Ectodermal cell (in vitro differentiated cells): ENCODE data around the gene LGALS14.
"Not testable (repeated sequence)": the region's sequence is repeated elsewhere in the genome, so short reads cannot be mapped to it uniquely, and the experiment has no call there.

Source experiments
- H3K27ac ChIP-seq: 2 replicates; pipeline ENCODE4 v1.7.0; 2013; ENCODE audit warnings: mild to moderate bottlenecking, low read depth, low read length; ENCODE audit not compliant: insufficient read depth, poor library complexity, severe bottlenecking
- H3K27me3 ChIP-seq: 2 replicates; pipeline ENCODE4 v1.7.0; 2013; ENCODE audit warnings: mild to moderate bottlenecking, low read length; ENCODE audit not compliant: insufficient read depth, control insufficient read depth, poor library complexity, severe bottlenecking
- H3K36me3 ChIP-seq: one replicate; pipeline ENCODE4 v1.7.0; 2013; ENCODE audit warnings: low read length; ENCODE audit not compliant: control insufficient read depth, insufficient read depth
- H3K4me1 ChIP-seq: one replicate; pipeline ENCODE4 v1.7.0; 2013; ENCODE audit warnings: low read length; ENCODE audit not compliant: control insufficient read depth, insufficient read depth
- H3K4me3 ChIP-seq: 2 replicates; pipeline ENCODE4 v1.7.0; 2013; ENCODE audit warnings: low read depth, low read length, control low read depth; ENCODE audit not compliant: insufficient read depth
- H3K9me3 ChIP-seq: 2 replicates; pipeline ENCODE4 v1.7.0; 2013; ENCODE audit warnings: mild to moderate bottlenecking, low read length, moderate library complexity; ENCODE audit not compliant: control insufficient read depth
- WGBS, 2 experiments: methylation state at CpG; one replicate each; pipeline ENCODE4 v1.1.7; 2013; ENCODE audit warnings: missing lambda C conversion rate in 2 of 2; 5-methylcytosine and 5-hydroxymethylcytosine counted together

The LGALS14 gene

DNA sequence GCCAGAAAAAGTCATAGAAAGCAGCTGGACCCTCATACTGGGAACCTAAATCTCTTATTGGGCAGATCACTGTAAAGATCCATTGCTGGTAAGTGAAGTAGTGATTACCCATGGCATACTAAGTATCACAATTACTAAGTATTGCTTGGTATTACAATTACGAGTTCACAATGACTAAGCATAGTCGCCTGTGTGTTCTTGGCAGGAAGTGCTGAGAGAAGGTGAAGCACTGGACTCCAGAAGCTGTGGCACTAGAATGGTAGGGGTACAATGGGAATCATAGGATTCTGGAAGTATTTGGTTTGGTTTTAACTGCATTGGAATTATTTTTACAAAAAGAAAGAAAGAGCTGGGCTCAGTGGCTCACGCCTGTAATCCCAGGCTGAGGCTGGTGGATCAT is 28.3 kb upstream of the LGALS14 start:
- H3K27me3 ChIP-seq = no peaks in the 10 kb centered on the region
- H3K4me3 ChIP-seq = no peak overlapping the region
- H3K9me3 ChIP-seq = no peaks in the 10 kb centered on the region
- H3K27ac ChIP-seq = no peak overlapping the region
- H3K36me3 ChIP-seq = no peaks in the 10 kb centered on the region
- no peaks in the 10 kb centered on the region for H3K4me1 ChIP-seq
- 85 to 88% methylated on average over 3 of the region's 3 CpGs for WGBS, 2 experiments

DNA sequence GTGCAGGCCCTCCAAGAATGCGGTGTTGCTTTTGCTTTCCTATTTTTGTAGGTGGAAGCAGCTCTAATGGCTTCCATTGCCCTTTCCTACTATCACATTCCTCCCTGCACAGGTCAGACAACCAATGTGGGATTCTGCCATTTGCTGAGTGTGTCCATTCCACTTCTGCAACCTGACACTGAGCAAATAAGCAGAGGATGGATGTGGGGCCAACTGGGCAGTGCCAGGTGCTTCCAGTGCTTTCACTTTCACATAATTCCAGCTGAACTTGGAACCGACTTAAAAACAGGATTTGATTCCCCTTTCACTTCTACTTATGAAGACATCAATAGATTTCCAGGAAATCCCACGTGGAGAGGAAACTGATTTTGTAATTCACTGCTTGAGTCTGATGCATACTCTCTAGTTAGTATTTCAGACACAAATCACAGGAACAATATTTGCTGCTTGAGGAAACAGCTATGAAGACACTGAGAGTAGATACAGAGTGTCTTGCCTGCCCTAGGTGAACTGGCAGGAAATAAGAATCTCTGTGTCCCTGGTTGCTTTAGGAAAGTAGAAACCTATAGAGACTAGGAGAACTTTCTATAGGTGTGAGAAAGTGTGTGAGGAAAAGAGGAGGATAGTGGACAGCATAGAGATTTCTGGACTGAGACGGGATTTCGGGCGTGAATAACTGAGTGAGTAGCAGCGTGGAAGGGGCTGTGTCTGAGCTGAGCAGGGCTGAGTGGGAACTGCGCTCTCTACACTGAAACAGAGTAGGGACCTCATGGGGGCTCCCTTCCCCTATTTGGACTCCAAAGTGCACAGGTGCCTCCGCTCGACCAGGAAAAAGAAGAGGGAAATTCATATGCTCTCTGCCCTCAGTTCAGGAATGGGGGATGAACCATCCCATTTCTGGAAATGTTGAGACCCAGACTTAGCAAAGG is 26.1 kb upstream of the LGALS14 start:
- H3K4me3 ChIP-seq = no peak overlapping the region
- no peaks in the 10 kb centered on the region for H3K27me3 ChIP-seq
- H3K4me1 ChIP-seq = no peaks in the 10 kb centered on the region
- 83 to 84% methylated on average over 10 of the region's 10 CpGs for WGBS, 2 experiments
- H3K27ac ChIP-seq = no peak overlapping the region
- H3K9me3 ChIP-seq = no peaks in the 10 kb centered on the region
- no peaks in the 10 kb centered on the region for H3K36me3 ChIP-seq

DNA sequence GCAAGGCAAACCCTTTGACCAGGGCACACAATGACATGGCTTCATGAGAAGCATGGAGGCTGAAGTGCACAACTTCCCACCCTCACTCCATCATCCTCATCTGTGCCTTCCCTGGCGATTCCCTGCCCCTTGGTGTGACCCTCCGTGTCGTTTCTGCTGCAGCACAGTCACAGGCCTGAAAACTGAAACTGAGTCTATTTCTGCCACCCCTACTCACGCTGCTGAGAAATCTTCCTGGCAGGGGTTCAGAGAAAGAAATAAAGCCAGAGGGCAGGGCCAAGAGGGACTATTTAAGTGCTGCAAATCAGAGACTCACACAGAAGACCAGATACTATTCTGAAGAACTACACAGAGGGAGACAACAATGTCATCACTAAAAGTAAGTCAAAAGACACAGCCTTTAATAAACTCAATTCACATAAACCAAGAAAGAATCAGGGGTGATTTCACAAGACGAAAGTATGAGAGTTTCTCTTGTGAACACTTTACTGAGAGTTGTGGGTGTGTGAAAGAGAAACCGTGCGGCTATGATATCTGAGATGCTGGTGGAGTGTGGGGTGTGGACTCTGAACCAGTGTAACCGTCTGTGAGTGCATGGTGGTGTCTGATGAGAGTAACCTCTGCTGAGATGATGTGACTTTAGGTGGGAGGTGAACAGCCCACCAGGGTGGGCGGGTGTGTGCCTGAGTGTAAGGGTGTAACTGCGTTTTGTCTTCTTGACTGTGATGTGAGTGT is 25.1 kb upstream of the LGALS14 start:
- Histone ChIP-seq H3K4me3 (no peak overlapping the region), H3K9me3 (no peaks in the 10 kb centered on the region), H3K27ac (no peak overlapping the region), H3K27me3 (no peaks in the 10 kb centered on the region), H3K36me3 (no peaks in the 10 kb centered on the region), H3K4me1 (no peaks in the 10 kb centered on the region)
- WGBS, 2 experiments = 82 to 84% methylated on average over 10 of the region's 10 CpGs

DNA sequence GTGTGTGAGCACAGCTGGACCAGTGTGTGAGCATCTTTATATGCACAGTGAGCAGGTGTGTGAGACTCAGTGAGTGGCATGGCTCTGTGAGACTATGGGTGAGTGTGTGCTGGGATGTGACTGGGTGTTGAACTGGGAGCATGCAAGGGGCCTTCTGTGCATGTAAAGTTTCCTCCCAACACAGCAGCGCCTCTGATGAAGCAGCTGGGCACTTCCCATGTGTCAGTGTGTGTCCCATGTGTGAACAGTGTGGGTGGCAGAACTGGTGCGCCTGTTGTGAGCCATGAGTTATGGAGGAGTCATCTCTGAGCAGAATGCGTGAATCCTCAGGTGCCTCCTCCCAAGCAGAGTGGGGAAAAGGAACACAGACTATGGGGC is 24.5 kb upstream of the LGALS14 start:
- H3K9me3 ChIP-seq = no peaks in the 10 kb centered on the region
- H3K4me1 ChIP-seq = no peaks in the 10 kb centered on the region
- H3K4me3 ChIP-seq = no peak overlapping the region
- H3K36me3 ChIP-seq = no peaks in the 10 kb centered on the region
- H3K27ac ChIP-seq = no peak overlapping the region
- no peaks in the 10 kb centered on the region for H3K27me3 ChIP-seq
- WGBS, 2 experiments = 93 to 94% methylated on average over 3 of the region's 3 CpGs

DNA sequence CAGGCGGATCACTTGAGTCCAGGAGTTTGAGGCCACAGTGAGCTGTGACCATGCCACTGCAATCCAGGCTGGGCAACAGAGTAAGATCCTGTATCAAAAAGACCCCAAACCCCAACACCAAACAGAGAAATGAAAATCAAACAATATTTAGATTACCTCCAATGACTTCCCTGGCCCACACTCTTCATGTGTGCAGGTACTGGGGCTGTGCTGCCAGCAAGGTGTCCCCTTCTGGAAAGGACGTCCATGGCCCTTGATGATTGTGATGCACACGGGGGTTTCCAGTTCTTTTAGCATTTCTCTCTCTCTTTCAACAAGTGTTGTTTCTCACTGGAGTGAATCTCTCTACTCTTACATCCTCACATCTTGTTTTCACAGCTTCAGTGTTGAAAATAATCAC is 23.7 kb upstream of the LGALS14 start:
- 86 to 88% methylated on average over 3 of the region's 3 CpGs for WGBS, 2 experiments
- no peaks in the 10 kb centered on the region for H3K27me3 ChIP-seq
- H3K4me3 ChIP-seq = no peak overlapping the region
- no peaks in the 10 kb centered on the region for H3K4me1 ChIP-seq
- H3K9me3 ChIP-seq = no peaks in the 10 kb centered on the region
- H3K27ac ChIP-seq = no peak overlapping the region
- H3K36me3 ChIP-seq = no peaks in the 10 kb centered on the region

DNA sequence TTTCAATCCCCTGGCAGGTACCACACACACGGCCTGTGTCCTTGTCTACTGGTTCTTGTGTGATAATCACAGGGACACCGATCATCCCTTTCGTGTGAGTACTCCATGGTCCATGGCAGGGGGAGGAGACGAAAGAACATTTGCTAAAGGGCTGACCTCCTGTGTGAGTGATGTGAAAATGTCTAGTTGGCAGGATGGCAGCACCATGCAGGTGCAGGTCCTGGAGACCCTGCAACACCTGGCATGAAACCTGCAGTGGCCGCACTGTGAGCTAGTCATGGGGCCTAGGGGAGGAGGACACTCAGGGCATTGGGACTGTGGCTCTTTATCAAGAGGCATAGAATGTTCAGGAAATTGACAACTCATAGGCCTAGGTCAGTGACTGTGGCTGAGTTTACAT is 22.9 kb upstream of the LGALS14 start:
- H3K36me3 ChIP-seq = no peaks in the 10 kb centered on the region
- H3K27me3 ChIP-seq = no peaks in the 10 kb centered on the region
- H3K27ac ChIP-seq = no peak overlapping the region
- H3K4me3 ChIP-seq = no peak overlapping the region
- H3K4me1 ChIP-seq = no peaks in the 10 kb centered on the region
- H3K9me3 ChIP-seq = no peaks in the 10 kb centered on the region
- WGBS, 2 experiments = 92% methylated on average over 5 of the region's 5 CpGs

DNA sequence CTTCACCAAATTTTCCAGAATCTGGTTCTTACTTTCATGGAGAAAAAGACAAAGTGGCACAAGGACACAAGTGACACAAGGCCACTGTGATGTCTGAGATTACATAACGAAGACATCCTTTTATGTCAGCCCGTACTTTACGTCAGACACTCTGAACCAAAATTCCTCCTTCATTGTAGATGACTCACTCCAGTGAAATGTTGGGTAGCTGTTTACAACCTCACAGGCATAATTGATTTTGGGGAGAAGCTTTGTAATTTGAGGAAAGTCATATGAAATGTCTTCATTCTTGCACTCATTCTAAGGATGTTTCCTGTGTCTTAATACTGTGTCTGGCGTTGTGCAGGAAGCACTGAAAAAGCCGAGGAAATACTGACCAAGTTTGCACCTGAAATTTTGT is 20.0 kb upstream of the LGALS14 start:
- WGBS, 2 experiments = 81 to 86% methylated on average over 5 of the region's 5 CpGs
- H3K36me3 ChIP-seq = no peaks in the 10 kb centered on the region

DNA sequence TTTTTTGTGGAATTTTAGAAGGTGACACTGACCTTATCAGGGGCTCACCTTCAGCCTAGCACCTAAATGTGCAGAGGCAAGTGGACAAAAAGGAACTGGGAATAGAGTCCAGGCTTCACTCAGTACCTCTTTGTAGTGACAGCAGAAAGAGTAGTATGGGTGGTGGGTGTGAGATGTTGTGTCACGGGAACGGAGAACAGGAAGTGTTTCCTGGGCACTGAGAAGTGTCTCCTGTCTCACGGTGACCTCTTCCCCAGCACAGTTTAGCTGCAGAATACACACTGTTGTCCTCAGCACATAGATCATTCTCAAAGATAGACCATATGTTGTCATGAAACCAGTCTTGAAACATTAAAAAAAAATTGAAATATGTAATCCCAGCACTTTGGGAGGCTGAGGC is 17.5 kb upstream of the LGALS14 start:
- Histone ChIP-seq H3K27me3 (no peaks in the 10 kb centered on the region), H3K4me3 (no peak overlapping the region), H3K36me3 (no peaks in the 10 kb centered on the region), H3K27ac (no peak overlapping the region), H3K9me3 (no peaks in the 10 kb centered on the region), H3K4me1 (no peaks in the 10 kb centered on the region)
- 90 to 91% methylated on average over 3 of the region's 3 CpGs for WGBS, 2 experiments

More for the DNA sequence above, 20.0 kb upstream of the LGALS14 start:
- Histone ChIP-seq H3K27me3 (no peaks in the 10 kb centered on the region), H3K9me3 (no peaks in the 10 kb centered on the region), H3K27ac (no peak overlapping the region), H3K4me3 (no peak overlapping the region), H3K4me1 (no peaks in the 10 kb centered on the region)

DNA sequence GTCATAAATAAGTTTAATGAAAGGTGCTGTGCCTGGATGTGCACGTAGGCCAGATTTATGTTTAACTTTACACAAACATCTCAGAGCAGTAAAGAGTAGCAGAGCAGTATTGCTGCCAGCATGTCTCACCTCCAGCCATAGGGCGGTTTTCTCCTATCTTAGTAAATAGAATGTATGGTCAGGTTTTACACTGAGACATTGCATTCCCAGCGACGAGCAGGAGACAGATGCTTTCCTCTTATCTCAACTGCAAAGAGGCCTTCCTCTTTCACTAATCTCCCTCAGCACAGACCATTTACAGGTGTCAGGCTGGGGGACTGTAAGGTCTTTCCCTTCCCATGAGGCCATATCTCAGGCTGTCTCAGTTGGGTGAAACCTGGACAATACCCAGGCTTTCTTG is 15.6 kb upstream of the LGALS14 start:
- not testable (repeated sequence) for H3K36me3 ChIP-seq, H3K27me3 ChIP-seq, H3K4me1 ChIP-seq, H3K9me3 ChIP-seq, H3K4me3 ChIP-seq, H3K27ac ChIP-seq
- WGBS, 2 experiments = 87 to 97% methylated on average over 3 to 4 of the region's 4 CpGs

DNA sequence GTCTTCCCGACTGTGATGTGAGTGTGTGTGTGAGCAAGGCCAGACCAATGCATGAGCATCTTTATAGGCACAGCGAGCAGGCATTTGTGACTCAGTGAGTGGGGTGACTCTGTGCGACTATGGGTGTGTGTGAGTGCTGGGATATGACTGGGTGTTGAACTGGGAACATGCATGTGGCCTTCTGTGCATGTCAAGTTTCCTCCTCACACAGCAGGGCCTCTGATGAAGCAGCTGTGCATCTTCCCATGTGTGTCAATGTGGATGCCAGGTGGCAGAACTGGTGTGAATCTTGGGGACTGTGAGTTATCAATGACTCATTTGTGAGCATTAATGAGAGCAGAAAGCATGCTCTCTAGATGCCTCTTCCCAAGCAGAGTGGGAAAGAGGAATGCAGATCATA is 12.1 kb upstream of the LGALS14 start:
- Histone ChIP-seq H3K9me3 (no peaks in the 10 kb centered on the region), H3K27ac (no peak overlapping the region), H3K27me3 (no peaks in the 10 kb centered on the region), H3K4me3 (no peak overlapping the region), H3K4me1 (no peaks in the 10 kb centered on the region), H3K36me3 (no peaks in the 10 kb centered on the region)
- 84 to 89% methylated on average over 3 of the region's 3 CpGs for WGBS, 2 experiments
